Adrenal gland (tissue), 5 donors: ENCODE data around the gene RNF126.

ENCODE experiments used
- CTCF ChIP-seq, 6 experiments: fragments of 450-650 bp in 4 of 6; fragments of 200-600 bp in 2 of 6; sonication (generic) in 1 of 6; IDR thresholded peaks; 1 replicate in 5 of 6; 2 replicates in 1 of 6; pipeline versions ENCODE4 v1.5.1 to v1.8.0; 2016 to 2021; ENCODE audit warnings: antibody characterized with exemption in 6 of 6, mild to moderate bottlenecking in 2 of 6, moderate library complexity in 1 of 6
- POLR2A ChIP-seq, 2 donors: fragments of 450-650 bp; IDR thresholded peaks; one replicate each; pipeline ENCODE4 v1.6.1; 2017; ENCODE audit warnings: antibody characterized with exemption in 2 of 2, mild to moderate bottlenecking in 2 of 2, moderate library complexity in 1 of 2
- donor health status: DM: no; HTN: no; CAD: no.

GRCh38 chr19:633068-633785, 29.8 kb downstream of the RNF126 start, which contains the start of gene POLRMT:
- TF ChIP-seq POLR2A (IDR thresholded peaks at IDR 0.05) (peak; percentile 17 to 31), CTCF (IDR thresholded peaks at IDR 0.05) (peak in 3 of 6 experiments; percentile 10 to 27 (median 19))
